Esophagus muscularis mucosa (tissue), 4 donors: ENCODE results near the gene GRIK3. TPM values are rescaled to one million over a fixed set of nuclear protein-coding genes. Genes with fewer than 3 reads are reported as not detected.

ENCODE experiments used
- DNase-seq: peaks from one replicate; pipeline ENCODE4 v3.0.0-alpha.2; 2017; ENCODE audit errors: extremely low spot score
- H3K27ac ChIP-seq, 4 donors: fragments of 200-600 bp; sonication (generic); replicated peaks in 1 of 4; 1 replicate in 3 of 4; 2 replicates in 1 of 4; pipeline ENCODE4 v1.5.1; 2016 to 2019; ENCODE audit warnings: mild to moderate bottlenecking in 1 of 4
- H3K27me3 ChIP-seq, 4 donors: fragments of 200-600 bp; sonication (generic); one replicate each; pipeline versions ENCODE4 v1.5.1 to v1.6.0; 2016 to 2019
- H3K36me3 ChIP-seq, 4 donors: fragments of 200-600 bp; sonication (generic); one replicate each; pipeline ENCODE4 v1.5.1; 2016 to 2019
- H3K4me1 ChIP-seq, 4 donors: fragments of 200-600 bp; sonication (generic); one replicate each; pipeline ENCODE4 v1.5.1; 2016 to 2019
- H3K4me3 ChIP-seq, 4 donors: fragments of 200-600 bp; sonication (generic); 1 replicate in 2 of 4; 2 replicates in 2 of 4; pipeline ENCODE4 v1.5.1; 2016 to 2019; ENCODE audit warnings: mild to moderate bottlenecking in 4 of 4, moderate library complexity in 1 of 4
- H3K9me3 ChIP-seq, 4 donors: fragments of 200-600 bp; sonication (generic); 1 replicate in 3 of 4; 2 replicates in 1 of 4; pipeline ENCODE4 v1.5.1; 2016 to 2019
- EP300 ChIP-seq: sonication (generic); formaldehyde crosslinking; IDR thresholded peaks from one replicate; pipeline ENCODE4 v1.6.1; 2017; ENCODE audit warnings: antibody characterized with exemption
- POLR2A ChIP-seq: fragments of 450-650 bp; IDR thresholded peaks from one replicate; pipeline ENCODE4 v1.6.1; 2017; ENCODE audit warnings: antibody characterized with exemption, moderate library complexity, mild to moderate bottlenecking, low read depth
- POLR2AphosphoS5 ChIP-seq, 2 donors: sonication (generic); formaldehyde crosslinking; IDR thresholded peaks; one replicate each; pipeline ENCODE4 v1.6.1; 2017; ENCODE audit warnings: antibody characterized with exemption in 2 of 2
- WGBS: methylation state at CpG from one replicate; pipeline ENCODE4 v1.1.5; 2018; 5-methylcytosine and 5-hydroxymethylcytosine counted together
- intact Hi-C: fragments of 100-400 bp; cut with DNase I; formaldehyde crosslinking; loops from one replicate; pipeline ENCODE4 v1.15.1; 2023
- total RNA-seq, 4 donors: library from RNA; depleted of rRNA; stranded (reverse); fragments of >200 nt; gene quantifications; one replicate each; pipeline versions ENCODE4 v1.1.0 to v1.2.1, GENCODE V29; 2016
- TF ChIP-seq, protein P1 (sequence below), 3 experiments: fragments of 200-600 bp in 2 of 3; fragments of 450-650 bp in 1 of 3; sonication (generic) in 2 of 3; IDR thresholded peaks; one replicate each; pipeline ENCODE4 v1.5.1; 2017 to 2019; ENCODE audit warnings: antibody characterized with exemption in 3 of 3, mild to moderate bottlenecking in 2 of 3, moderate library complexity in 1 of 3

Gene GRIK3
- total RNA-seq, 4 donors from 2014 or later = 5.3 to 7.9 (median 6.6) TPM

DNA sequence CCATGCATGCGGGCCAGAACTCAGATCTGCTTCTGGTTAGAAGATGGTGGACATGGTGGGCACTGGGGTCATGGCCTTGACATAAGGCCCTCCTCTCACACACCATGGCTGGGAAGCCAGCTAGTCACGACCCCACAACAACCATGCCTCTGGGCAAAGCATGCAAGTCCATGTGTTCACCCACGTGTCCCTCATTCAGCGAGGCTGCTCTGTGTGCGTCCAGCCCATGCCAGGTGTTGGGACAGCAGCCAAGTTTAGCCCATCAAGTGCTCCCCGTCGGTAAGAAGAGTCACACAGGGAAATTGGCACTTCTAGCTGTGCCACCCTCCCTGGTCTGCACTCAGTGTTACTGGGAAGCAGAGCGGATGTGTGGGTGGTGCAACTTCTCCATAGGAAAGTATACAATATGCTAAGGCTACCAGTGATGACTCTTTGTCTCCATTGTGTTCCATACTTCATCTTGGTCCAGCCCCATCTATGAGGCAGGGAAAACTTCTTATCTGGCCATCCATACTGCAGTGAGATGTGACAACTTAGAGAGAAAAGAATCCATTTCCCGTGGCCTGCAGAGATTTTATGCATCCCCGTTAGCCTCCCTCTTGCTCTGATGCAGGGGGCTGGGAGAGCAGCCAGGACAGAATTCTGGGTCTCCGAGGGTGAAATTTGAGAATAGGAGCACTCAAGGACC lies 198.0 kb downstream of the GRIK3 start:
- Histone ChIP-seq H3K4me3 (no peak overlapping the region), H3K36me3 (no peaks in the 10 kb centered on the region), H3K27ac (no peak overlapping the region), H3K9me3 (no peaks in the 10 kb centered on the region), H3K4me1 (no peaks in the 10 kb centered on the region), H3K27me3 (peaks cover 0 to 84% (median 0%) of the 10 kb centered on the region in 4 donors)
- WGBS = 69% methylated on average over 9 of the region's 11 CpGs
- intact Hi-C loops = no loop called here
- DNase-seq = no peak
- TF ChIP-seq POLR2A = no peak
- no peak for TF ChIP-seq POLR2AphosphoS5 (IDR thresholded peaks at IDR 0.05)
- TF ChIP-seq, protein P1, sequence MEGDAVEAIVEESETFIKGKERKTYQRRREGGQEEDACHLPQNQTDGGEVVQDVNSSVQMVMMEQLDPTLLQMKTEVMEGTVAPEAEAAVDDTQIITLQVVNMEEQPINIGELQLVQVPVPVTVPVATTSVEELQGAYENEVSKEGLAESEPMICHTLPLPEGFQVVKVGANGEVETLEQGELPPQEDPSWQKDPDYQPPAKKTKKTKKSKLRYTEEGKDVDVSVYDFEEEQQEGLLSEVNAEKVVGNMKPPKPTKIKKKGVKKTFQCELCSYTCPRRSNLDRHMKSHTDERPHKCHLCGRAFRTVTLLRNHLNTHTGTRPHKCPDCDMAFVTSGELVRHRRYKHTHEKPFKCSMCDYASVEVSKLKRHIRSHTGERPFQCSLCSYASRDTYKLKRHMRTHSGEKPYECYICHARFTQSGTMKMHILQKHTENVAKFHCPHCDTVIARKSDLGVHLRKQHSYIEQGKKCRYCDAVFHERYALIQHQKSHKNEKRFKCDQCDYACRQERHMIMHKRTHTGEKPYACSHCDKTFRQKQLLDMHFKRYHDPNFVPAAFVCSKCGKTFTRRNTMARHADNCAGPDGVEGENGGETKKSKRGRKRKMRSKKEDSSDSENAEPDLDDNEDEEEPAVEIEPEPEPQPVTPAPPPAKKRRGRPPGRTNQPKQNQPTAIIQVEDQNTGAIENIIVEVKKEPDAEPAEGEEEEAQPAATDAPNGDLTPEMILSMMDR (IDR thresholded peaks at IDR 0.05) = no peak
- no peak for TF ChIP-seq EP300

DNA sequence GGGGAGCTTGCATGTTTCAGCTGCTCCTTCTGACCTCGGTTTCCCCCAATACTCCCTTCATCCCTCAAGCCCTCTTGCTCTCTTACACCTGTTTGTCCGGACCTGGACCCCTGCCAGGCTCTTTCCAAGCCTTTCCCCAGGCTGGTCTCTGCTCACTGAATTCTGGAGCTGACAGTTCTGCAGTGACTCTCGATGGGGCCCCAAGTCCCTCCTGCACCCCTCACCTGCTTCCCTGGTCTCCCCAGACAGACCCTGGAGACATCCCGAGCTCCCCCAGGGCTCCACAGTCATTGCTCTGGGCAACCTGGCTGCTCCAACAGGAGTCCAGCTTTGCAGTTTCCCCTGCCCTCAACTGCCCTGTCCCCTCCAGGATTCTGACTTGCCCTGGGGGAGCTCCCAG lies 198.6 kb downstream of the GRIK3 start:
- H3K4me1 ChIP-seq = no peaks in the 10 kb centered on the region
- H3K9me3 ChIP-seq = no peaks in the 10 kb centered on the region
- no peak overlapping the region for H3K4me3 ChIP-seq
- TF ChIP-seq EP300 (no peak), POLR2AphosphoS5 (IDR thresholded peaks at IDR 0.05) (no peak), POLR2A (no peak)
- TF ChIP-seq, protein P1 (IDR thresholded peaks at IDR 0.05) = no peak
- no peak overlapping the region for H3K27ac ChIP-seq
- no peak for DNase-seq
- no peaks in the 10 kb centered on the region for H3K36me3 ChIP-seq
- H3K27me3 ChIP-seq = peaks cover 0 to 84% (median 2%) of the 10 kb centered on the region in 4 donors
- 77% methylated on average over 4 of the region's 4 CpGs for WGBS
- intact Hi-C loops = no loop called here

GRCh38 chr1:36835017-36835695 lies 199.2 kb downstream of the GRIK3 start:
- TF ChIP-seq POLR2AphosphoS5 (IDR thresholded peaks at IDR 0.05) = no peak
- TF ChIP-seq POLR2A = no peak
- TF ChIP-seq, protein P1 (IDR thresholded peaks at IDR 0.05) = no peak
- TF ChIP-seq EP300 = no peak
- 64% methylated on average over 4 of the region's 4 CpGs for whole genome bisulfite sequencing
- Histone ChIP-seq H3K4me3 (no peak overlapping the region), H3K4me1 (no peaks in the 10 kb centered on the region), H3K27me3 (peaks cover 0 to 81% (median 2%) of the 10 kb centered on the region in 4 donors), H3K36me3 (no peaks in the 10 kb centered on the region), H3K9me3 (no peaks in the 10 kb centered on the region), H3K27ac (no peak overlapping the region)
- intact Hi-C loops = no loop called here
- no peak for DNase-seq

DNA sequence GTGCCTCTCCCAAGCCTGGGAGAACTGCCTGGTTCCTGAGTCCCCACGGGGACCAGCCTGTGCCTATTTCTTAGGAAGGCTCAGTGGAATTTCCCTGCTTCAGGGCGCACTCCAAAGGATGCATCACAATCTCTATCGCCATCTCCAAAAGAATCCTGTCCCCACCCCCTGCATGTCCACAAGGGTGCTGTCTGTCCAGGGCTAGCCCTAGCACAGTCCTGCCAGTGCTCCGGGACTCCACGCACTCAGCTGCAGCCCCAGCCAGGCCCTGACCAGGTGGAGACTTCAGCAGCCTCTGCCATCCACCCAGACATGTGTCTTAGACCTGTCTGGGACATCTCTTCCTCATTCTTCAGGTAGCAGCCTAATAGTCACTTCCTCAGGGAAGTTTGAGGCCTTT lies 199.7 kb downstream of the GRIK3 start:
- no peaks in the 10 kb centered on the region for H3K4me1 ChIP-seq
- 71% methylated on average over 5 of the region's 5 CpGs for WGBS
- H3K4me3 ChIP-seq = no peak overlapping the region
- H3K9me3 ChIP-seq = no peaks in the 10 kb centered on the region
- intact Hi-C loops = no loop called here
- no peaks in the 10 kb centered on the region for H3K36me3 ChIP-seq
- TF ChIP-seq, protein P1 (IDR thresholded peaks at IDR 0.05) = no peak
- no peak for TF ChIP-seq POLR2AphosphoS5 (IDR thresholded peaks at IDR 0.05)
- TF ChIP-seq POLR2A = no peak
- no peak for TF ChIP-seq EP300
- no peak for DNase-seq
- H3K27ac ChIP-seq = no peak overlapping the region
- peaks cover 0 to 75% (median 2%) of the 10 kb centered on the region in 4 donors for H3K27me3 ChIP-seq
